ENCODE data around the gene MAGI2.
"Not testable (repeated sequence)": the region's sequence is repeated elsewhere in the genome, so short reads cannot be mapped to it uniquely, and the experiment has no call there.

Gene MAGI2

GRCh38 chr7:78296644-78297371 is 1156.7 kb downstream of the MAGI2 start:
- H2AFZ ChIP-seq (ENCODE audit: low read depth, low read length): no peak overlapping the region
- no peaks in the 10 kb centered on the region for H3K4me1 ChIP-seq (ENCODE audit: insufficient read depth, low read length)
- ATAC-seq (ENCODE audit: insufficient read depth, low read depth) (no peak), DNase-seq (no peak)
- H3K79me2 ChIP-seq (ENCODE audit: insufficient read depth, low read length): no peaks in the 10 kb centered on the region
- H3K27ac ChIP-seq (ENCODE audit: low read length): no peak overlapping the region
- H3K36me3 ChIP-seq (ENCODE audit: insufficient read depth, low read length): no peaks in the 10 kb centered on the region
- no peaks in the 10 kb centered on the region for H4K20me1 ChIP-seq (ENCODE audit: insufficient read depth, low read length)
- H3K4me2 ChIP-seq (ENCODE audit: insufficient read depth, low read length): no peak overlapping the region
- no peak overlapping the region for H3K9ac ChIP-seq (ENCODE audit: low read depth, low read length)
- no peak for TF ChIP-seq EZH2 (IDR thresholded peaks at IDR 0.05; ENCODE audit: borderline replicate concordance, low read depth, low read length, severe bottlenecking)
- no peak for TF ChIP-seq CTCF (IDR thresholded peaks at IDR 0.05; ENCODE audit: borderline replicate concordance, extremely low read depth, low read length, poor library complexity, severe bottlenecking)
- no peaks in the 10 kb centered on the region for H3K9me3 ChIP-seq (ENCODE audit: insufficient read depth, low read length, severe bottlenecking)
- H3K4me3 ChIP-seq (ENCODE audit: low read depth in 1 of 2, low read length in 2 of 2): no peak overlapping the region
- no peaks in the 10 kb centered on the region for H3K27me3 ChIP-seq (ENCODE audit: insufficient read depth, low read length, poor library complexity)

- DNase-seq: no peak
- H3K27me3 ChIP-seq (ENCODE audit: insufficient read depth, low read length, poor library complexity): no peaks in the 10 kb centered on the region
- no peaks in the 10 kb centered on the region for H3K36me3 ChIP-seq (ENCODE audit: insufficient read depth, low read length)
- no peaks in the 10 kb centered on the region for H4K20me1 ChIP-seq (ENCODE audit: insufficient read depth, low read length)
- TF ChIP-seq CTCF (IDR thresholded peaks at IDR 0.05; ENCODE audit: borderline replicate concordance, extremely low read depth, low read length, poor library complexity, severe bottlenecking): no peak
- TF ChIP-seq EZH2 (IDR thresholded peaks at IDR 0.05; ENCODE audit: borderline replicate concordance, low read depth, low read length, severe bottlenecking): no peak
- H2AFZ ChIP-seq (ENCODE audit: low read depth, low read length): no peak overlapping the region
- ATAC-seq (ENCODE audit: insufficient read depth, low read depth): no peak
- H3K4me1 ChIP-seq (ENCODE audit: insufficient read depth, low read length): no peaks in the 10 kb centered on the region
- no peaks in the 10 kb centered on the region for H3K9me3 ChIP-seq (ENCODE audit: insufficient read depth, low read length, severe bottlenecking)
- H3K9ac ChIP-seq (ENCODE audit: low read depth, low read length): no peak overlapping the region
- no peak overlapping the region for H3K27ac ChIP-seq (ENCODE audit: low read length)
- no peak overlapping the region for H3K4me2 ChIP-seq (ENCODE audit: insufficient read depth, low read length)
- no peaks in the 10 kb centered on the region for H3K79me2 ChIP-seq (ENCODE audit: insufficient read depth, low read length)
- H3K4me3 ChIP-seq (ENCODE audit: low read depth in 1 of 2, low read length in 2 of 2): no peak overlapping the region
These were observed 1157.3 kb downstream of the MAGI2 start for GRCh38 chr7:78296046-78296597.

- H3K4me2 ChIP-seq (ENCODE audit: insufficient read depth, low read length); H4K20me1 ChIP-seq (ENCODE audit: insufficient read depth, low read length); H3K4me1 ChIP-seq (ENCODE audit: insufficient read depth, low read length); H3K9ac ChIP-seq (ENCODE audit: low read depth, low read length); H3K4me3 ChIP-seq (ENCODE audit: low read depth in 1 of 2, low read length in 2 of 2); H3K36me3 ChIP-seq (ENCODE audit: insufficient read depth, low read length); H3K9me3 ChIP-seq (ENCODE audit: insufficient read depth, low read length, severe bottlenecking); ATAC-seq (ENCODE audit: insufficient read depth, low read depth); DNase-seq; H3K27me3 ChIP-seq (ENCODE audit: insufficient read depth, low read length, poor library complexity); H3K27ac ChIP-seq (ENCODE audit: low read length); H3K79me2 ChIP-seq (ENCODE audit: insufficient read depth, low read length); H2AFZ ChIP-seq (ENCODE audit: low read depth, low read length): not testable (repeated sequence)
These were observed 1164.0 kb downstream of the MAGI2 start for GRCh38 chr7:78289471-78289870.

GRCh38 chr7:78284945-78285344 is 1168.5 kb downstream of the MAGI2 start:
- H3K4me3 ChIP-seq (ENCODE audit: low read depth in 1 of 2, low read length in 2 of 2): no peak overlapping the region
- ATAC-seq (ENCODE audit: insufficient read depth, low read depth): no peak

More at GRCh38 chr7:78284945-78285344, 1168.5 kb downstream of the MAGI2 start:
- Histone ChIP-seq H3K9me3 (ENCODE audit: insufficient read depth, low read length, severe bottlenecking) (no peaks in the 10 kb centered on the region), H3K9ac (ENCODE audit: low read depth, low read length) (no peak overlapping the region), H3K27me3 (ENCODE audit: insufficient read depth, low read length, poor library complexity) (peaks cover 7% of the 10 kb centered on the region), H3K36me3 (ENCODE audit: insufficient read depth, low read length) (no peaks in the 10 kb centered on the region), H3K27ac (ENCODE audit: low read length) (no peak overlapping the region), H3K79me2 (ENCODE audit: insufficient read depth, low read length) (no peaks in the 10 kb centered on the region), H4K20me1 (ENCODE audit: insufficient read depth, low read length) (no peaks in the 10 kb centered on the region), H3K4me1 (ENCODE audit: insufficient read depth, low read length) (no peaks in the 10 kb centered on the region), H3K4me2 (ENCODE audit: insufficient read depth, low read length) (no peak overlapping the region), H2AFZ (ENCODE audit: low read depth, low read length) (no peak overlapping the region)
- DNase-seq: no peak
- TF ChIP-seq EZH2 (IDR thresholded peaks at IDR 0.05; ENCODE audit: borderline replicate concordance, low read depth, low read length, severe bottlenecking) (no peak), CTCF (IDR thresholded peaks at IDR 0.05; ENCODE audit: borderline replicate concordance, extremely low read depth, low read length, poor library complexity, severe bottlenecking) (no peak)

Data from DND-41 (cell line).